Sigmoid colon (tissue), 4 donors: ENCODE data around the gene C1QTNF9B.

Experiments
- POLR2A ChIP-seq, 2 donors: fragments of 450-650 bp; IDR thresholded peaks; one replicate each; pipeline ENCODE4 v1.6.1; 2016; ENCODE audit warnings: antibody characterized with exemption in 2 of 2, mild to moderate bottlenecking in 2 of 2, moderate library complexity in 2 of 2
- POLR2AphosphoS5 ChIP-seq, 4 donors: sonication (generic); formaldehyde crosslinking; IDR thresholded peaks; one replicate each; pipeline ENCODE4 v1.6.1; 2017; ENCODE audit warnings: antibody characterized with exemption in 4 of 4
- TF ChIP-seq, protein P1 (sequence below), 4 experiments: fragments of 450-650 bp in 3 of 4; fragments of 200-600 bp in 1 of 4; IDR thresholded peaks; one replicate each; pipeline ENCODE4 v1.5.1; 2016 to 2019; ENCODE audit warnings: antibody characterized with exemption in 4 of 4, mild to moderate bottlenecking in 3 of 4, moderate library complexity in 2 of 4

DNA sequence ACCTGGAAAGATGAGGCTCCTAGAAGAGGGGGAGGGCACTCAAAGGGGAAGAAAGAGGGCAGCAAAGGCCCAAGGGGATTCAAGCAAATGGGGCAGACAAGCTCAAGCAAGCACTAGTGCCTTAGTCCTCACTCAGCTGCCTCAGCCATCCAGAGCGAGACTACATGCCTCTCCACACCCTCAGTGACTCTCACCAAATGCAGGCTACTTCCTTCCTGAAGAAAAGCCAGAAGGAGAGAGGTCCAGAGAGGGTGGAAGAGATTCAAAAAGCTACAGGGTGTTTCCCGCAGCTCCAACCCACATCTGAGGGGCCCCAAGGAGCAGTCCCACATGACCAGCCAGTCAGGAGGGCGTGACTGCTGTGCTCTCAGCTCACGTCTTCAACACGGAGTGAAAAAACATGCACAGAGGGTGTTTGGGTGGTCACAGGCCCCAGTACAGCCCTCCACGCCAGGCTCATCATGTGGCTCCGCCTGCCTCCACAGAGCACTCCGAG, 48.6 kb downstream of the C1QTNF9B start:
- no peak for TF ChIP-seq POLR2A (IDR thresholded peaks at IDR 0.05)
- no peak for TF ChIP-seq POLR2AphosphoS5 (IDR thresholded peaks at IDR 0.05)
- TF ChIP-seq, protein P1, sequence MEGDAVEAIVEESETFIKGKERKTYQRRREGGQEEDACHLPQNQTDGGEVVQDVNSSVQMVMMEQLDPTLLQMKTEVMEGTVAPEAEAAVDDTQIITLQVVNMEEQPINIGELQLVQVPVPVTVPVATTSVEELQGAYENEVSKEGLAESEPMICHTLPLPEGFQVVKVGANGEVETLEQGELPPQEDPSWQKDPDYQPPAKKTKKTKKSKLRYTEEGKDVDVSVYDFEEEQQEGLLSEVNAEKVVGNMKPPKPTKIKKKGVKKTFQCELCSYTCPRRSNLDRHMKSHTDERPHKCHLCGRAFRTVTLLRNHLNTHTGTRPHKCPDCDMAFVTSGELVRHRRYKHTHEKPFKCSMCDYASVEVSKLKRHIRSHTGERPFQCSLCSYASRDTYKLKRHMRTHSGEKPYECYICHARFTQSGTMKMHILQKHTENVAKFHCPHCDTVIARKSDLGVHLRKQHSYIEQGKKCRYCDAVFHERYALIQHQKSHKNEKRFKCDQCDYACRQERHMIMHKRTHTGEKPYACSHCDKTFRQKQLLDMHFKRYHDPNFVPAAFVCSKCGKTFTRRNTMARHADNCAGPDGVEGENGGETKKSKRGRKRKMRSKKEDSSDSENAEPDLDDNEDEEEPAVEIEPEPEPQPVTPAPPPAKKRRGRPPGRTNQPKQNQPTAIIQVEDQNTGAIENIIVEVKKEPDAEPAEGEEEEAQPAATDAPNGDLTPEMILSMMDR (IDR thresholded peaks at IDR 0.05) = no peak
